A549 (cell line): ENCODE results near the gene LAMP1. TPM values are rescaled to one million over a fixed set of nuclear protein-coding genes. Genes with fewer than 3 reads are reported as not detected.
A peak's percentile ranks its signal among the peaks of the same experiment; 100 is the strongest.
"Not testable (repeated sequence)": the region's sequence is repeated elsewhere in the genome, so short reads cannot be mapped to it uniquely, and the experiment has no call there.

Experiments
- ATAC-seq, 2 experiments: fragments of 200-7000 bp in 1 of 2; fragments of >200 bp in 1 of 2; cut with Nextera tagmentation in 1 of 2; cut with Tn5 transposase in 1 of 2; 3 replicates each; pipeline versions ENCODE4 v1.8.0 to v1.9.1; 2018 to 2020; ENCODE audit warnings: mild to moderate bottlenecking in 1 of 2, moderate library complexity in 1 of 2
- CTCF ChIA-PET: fragments of 300-600 bp; sonication (Branson Sonifier 250); formaldehyde crosslinking; extraction: SDS; loops from one replicate; lab custom pipeline; 2021; ENCODE audit warnings: antibody characterized with exemption, inconsistent platforms; lab: Yijun Ruan, JAX
- POLR2A ChIA-PET: fragments of 350-600 bp; formaldehyde crosslinking; extraction: SDS; loops from one replicate; lab custom pipeline; 2021; ENCODE audit warnings: antibody characterized with exemption, inconsistent platforms; lab: Yijun Ruan, JAX
- DNase-seq, 2 experiments: peaks; one replicate each; pipeline versions ENCODE4 v3.0.0 to v3.0.0-alpha.2; 2011 to 2016; ENCODE audit warnings: low read depth in 1 of 2, low spot score in 1 of 2
- FAIRE-seq: peaks from 2 replicates; lab custom pipeline; 2011; peaks lifted over from hg19 to GRCh38; lab: Jason Lieb, UNC
- H3K27ac ChIP-seq, 2 experiments: fragments of >200 bp; sonication (Bioruptor Twin); formaldehyde crosslinking; 3 replicates each; pipeline ENCODE4 v1.5.1; 2016 to 2017
- H3K4me1 ChIP-seq: fragments of >200 bp; sonication (Bioruptor Twin); formaldehyde crosslinking; 3 replicates; pipeline ENCODE4 v1.6.1; 2016
- H3K4me2 ChIP-seq: fragments of >200 bp; sonication (Bioruptor Twin); formaldehyde crosslinking; 3 replicates; pipeline ENCODE4 v1.6.1; 2016
- H3K4me3 ChIP-seq: fragments of >200 bp; sonication (Bioruptor Twin); formaldehyde crosslinking; 3 replicates; pipeline ENCODE4 v1.5.1; 2016
- H3K9me3 ChIP-seq: fragments of >200 bp; sonication (Bioruptor Twin); formaldehyde crosslinking; 3 replicates; pipeline ENCODE4 v1.6.1; 2016
- BHLHE40 ChIP-seq: IDR thresholded peaks from 2 replicates; pipeline ENCODE4 v1.6.1; 2012; ENCODE audit warnings: low read depth, low read length, inconsistent platforms
- CHD2 ChIP-seq: fragments of 150-350 bp; IDR thresholded peaks from 2 replicates; pipeline ENCODE4 v1.6.1; 2014; ENCODE audit warnings: low read length; ENCODE audit not compliant: partially characterized antibody
- FOSL2 ChIP-seq, 2 experiments: fragments of 450-650 bp in 1 of 2; fragments of >200 bp in 1 of 2; sonication (Bioruptor Twin) in 1 of 2; formaldehyde crosslinking; IDR thresholded peaks; 2 replicates each; pipeline versions ENCODE4 v1.5.0 to v1.6.1; 2016 to 2020; ENCODE audit warnings: mild to moderate bottlenecking in 1 of 2, moderate library complexity in 1 of 2
- FOXS1 ChIP-seq: fragments of 250-450 bp; sonication (Bioruptor Pico); IDR thresholded peaks from 2 replicates; pipeline ENCODE4 v1.5.0; 2020; ENCODE audit warnings: mild to moderate bottlenecking, moderate library complexity
- HOXB5 ChIP-seq: fragments of 250-450 bp; sonication (Bioruptor Pico); IDR thresholded peaks from 2 replicates; pipeline ENCODE4 v1.5.0; 2020; ENCODE audit warnings: mild to moderate bottlenecking, moderate library complexity
- JUNB ChIP-seq: fragments of >200 bp; sonication (Bioruptor Twin); formaldehyde crosslinking; IDR thresholded peaks from 2 replicates; pipeline ENCODE4 v1.6.1; 2016
- KDM1A ChIP-seq: fragments of 200-600 bp; sonication (generic); IDR thresholded peaks from 2 replicates; pipeline ENCODE4 v1.6.1; 2016; ENCODE audit warnings: low read depth, mild to moderate bottlenecking
- KDM5A ChIP-seq: fragments of 200-600 bp; sonication (generic); IDR thresholded peaks from 2 replicates; pipeline ENCODE4 v1.6.1; 2016; ENCODE audit warnings: antibody characterized with exemption, mild to moderate bottlenecking
- MAZ ChIP-seq: fragments of 150-350 bp; IDR thresholded peaks from 2 replicates; pipeline ENCODE4 v1.6.1; 2014; ENCODE audit warnings: antibody characterized with exemption, low read depth, low read length, borderline replicate concordance
- NPAS2 ChIP-seq: fragments of 250-450 bp; sonication (Bioruptor Pico); IDR thresholded peaks from 2 replicates; pipeline ENCODE4 v1.8.0; 2022; ENCODE audit warnings: mild to moderate bottlenecking, moderate library complexity, borderline replicate concordance
- POLR2AphosphoS2 ChIP-seq: conservative IDR thresholded peaks from 2 replicates; pipeline ENCODE4 v1.6.1; 2012; ENCODE audit warnings: low read length, improper control_type of control experiment, inconsistent platforms
- RNF2 ChIP-seq: fragments of 200-600 bp; sonication (generic); IDR thresholded peaks from 2 replicates; pipeline ENCODE4 v1.6.1; 2016; ENCODE audit warnings: low read depth, mild to moderate bottlenecking, antibody characterized with exemption, moderate library complexity, borderline replicate concordance
- ZSCAN20 ChIP-seq: fragments of 250-450 bp; sonication (Bioruptor Pico); IDR thresholded peaks from 2 replicates; pipeline ENCODE4 v1.8.0; 2022; ENCODE audit warnings: mild to moderate bottlenecking, moderate library complexity
- WGBS: methylation state at CpG from one replicate; pipeline ENCODE4 v1.1.6; 2017; ENCODE audit errors: missing lambda C conversion rate; 5-methylcytosine and 5-hydroxymethylcytosine counted together
- polyA plus RNA-seq, 4 experiments: library from polyadenylated mRNA; depleted of rRNA in 3 of 4; stranded (reverse); fragments of >200 nt; fragmentation: RNase III in 1 of 4; extraction: RNeasy Plus Mini Kit Qiagen cat#74134 plus additional on column Dnase treatment in 1 of 4; gene quantifications; 2 replicates in 3 of 4; 3 replicates in 1 of 4; pipeline ENCODE4 v1.2.3, GENCODE V29; 2011 to 2017
- TF ChIP-seq, protein P1 (sequence below): fragments of >200 bp; sonication (Bioruptor Twin); formaldehyde crosslinking; IDR thresholded peaks from 3 replicates; pipeline ENCODE4 v1.6.1; 2016
- TF ChIP-seq, protein P2 (sequence below): IDR thresholded peaks from 2 replicates; pipeline ENCODE4 v1.6.1; 2012; ENCODE audit warnings: low read depth, borderline replicate concordance

The LAMP1 gene
- polyA plus RNA-seq, 2 of the 4 experiments (the other 2 are of a cell fraction) = 58.7 to 114 TPM

DNA sequence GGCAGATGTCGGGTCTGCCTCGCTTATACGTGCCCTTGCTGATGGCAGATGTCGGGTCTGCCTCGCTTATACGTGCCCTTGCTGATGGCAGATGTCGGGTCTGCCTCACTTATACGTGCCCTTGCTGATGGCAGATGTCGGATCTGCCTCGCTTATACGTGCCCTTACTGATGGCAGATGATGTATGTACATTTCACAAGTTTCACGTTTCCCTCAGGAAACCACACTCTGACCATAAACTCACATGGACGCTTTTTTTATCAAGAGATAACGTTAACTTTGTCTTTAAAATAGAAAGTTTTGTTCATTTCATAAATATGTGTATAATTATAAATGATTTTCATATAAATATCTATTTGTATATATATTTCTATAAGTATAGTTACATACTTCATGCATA, 34.0 kb upstream of the LAMP1 start:
- H3K9me3 ChIP-seq, H3K4me1 ChIP-seq, FAIRE-seq, ATAC-seq, CTCF ChIA-PET, H3K4me2 ChIP-seq, POLR2A ChIA-PET, H3K4me3 ChIP-seq, H3K27ac ChIP-seq, DNase-seq: not testable (repeated sequence)
- 96% methylated on average over 14 of the region's 14 CpGs for WGBS

DNA sequence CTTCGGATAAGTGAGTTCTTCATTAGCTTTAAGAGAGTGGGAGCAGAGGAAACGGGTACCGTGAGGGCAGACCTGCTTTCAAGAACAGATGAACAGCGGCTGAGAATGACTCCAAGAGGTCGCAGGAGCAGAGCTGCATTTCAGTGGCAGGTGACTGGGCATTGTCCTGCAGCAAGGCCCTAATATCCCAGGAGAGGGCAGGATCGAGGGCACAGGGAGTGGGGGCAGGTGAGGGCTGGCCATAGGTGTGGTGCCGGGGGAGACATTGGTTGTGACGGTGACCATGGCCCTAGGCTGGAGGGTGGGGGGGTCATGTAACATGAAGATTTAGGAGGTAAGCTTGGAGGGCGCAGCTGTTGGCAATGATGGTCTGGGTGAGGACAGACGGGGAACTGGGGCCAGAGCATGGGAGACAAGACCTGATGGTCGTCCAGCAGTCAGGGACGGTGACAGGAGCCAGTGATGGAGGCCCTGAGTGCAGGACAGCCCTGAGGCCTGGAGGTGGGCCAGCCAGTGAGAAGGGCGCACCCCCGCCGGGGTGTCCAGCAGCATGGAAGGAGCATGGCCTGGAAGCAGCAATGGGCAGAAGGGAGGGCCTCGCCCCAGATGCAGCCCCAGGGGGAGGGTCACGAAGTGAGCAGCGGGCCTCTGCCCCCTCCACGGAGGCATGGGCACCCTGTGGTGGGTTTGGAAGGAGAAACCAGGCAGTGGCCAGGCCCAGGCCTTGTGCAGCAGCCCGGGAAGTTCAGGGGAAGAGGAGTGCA, 29.2 kb upstream of the LAMP1 start:
- no peaks in the 10 kb centered on the region for H3K4me1 ChIP-seq
- ChIA-PET POLR2A (no interaction called here), CTCF (no interaction called here)
- WGBS = 93% methylated on average over 20 of the region's 20 CpGs
- no peak for TF ChIP-seq KDM5A
- TF ChIP-seq, protein P1, sequence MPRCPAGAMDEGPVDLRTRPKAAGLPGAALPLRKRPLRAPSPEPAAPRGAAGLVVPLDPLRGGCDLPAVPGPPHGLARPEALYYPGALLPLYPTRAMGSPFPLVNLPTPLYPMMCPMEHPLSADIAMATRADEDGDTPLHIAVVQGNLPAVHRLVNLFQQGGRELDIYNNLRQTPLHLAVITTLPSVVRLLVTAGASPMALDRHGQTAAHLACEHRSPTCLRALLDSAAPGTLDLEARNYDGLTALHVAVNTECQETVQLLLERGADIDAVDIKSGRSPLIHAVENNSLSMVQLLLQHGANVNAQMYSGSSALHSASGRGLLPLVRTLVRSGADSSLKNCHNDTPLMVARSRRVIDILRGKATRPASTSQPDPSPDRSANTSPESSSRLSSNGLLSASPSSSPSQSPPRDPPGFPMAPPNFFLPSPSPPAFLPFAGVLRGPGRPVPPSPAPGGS = no peak
- no peak for TF ChIP-seq NPAS2 (CRISPR knock-in tag)
- TF ChIP-seq FOXS1 (CRISPR knock-in tag) = no peak
- no peak for TF ChIP-seq JUNB
- no peak for TF ChIP-seq FOSL2 (IDR thresholded peaks at IDR 0.05)
- TF ChIP-seq FOSL2 (CRISPR knock-in tag; IDR thresholded peaks at IDR 0.05) = no peak
- TF ChIP-seq, protein P2, sequence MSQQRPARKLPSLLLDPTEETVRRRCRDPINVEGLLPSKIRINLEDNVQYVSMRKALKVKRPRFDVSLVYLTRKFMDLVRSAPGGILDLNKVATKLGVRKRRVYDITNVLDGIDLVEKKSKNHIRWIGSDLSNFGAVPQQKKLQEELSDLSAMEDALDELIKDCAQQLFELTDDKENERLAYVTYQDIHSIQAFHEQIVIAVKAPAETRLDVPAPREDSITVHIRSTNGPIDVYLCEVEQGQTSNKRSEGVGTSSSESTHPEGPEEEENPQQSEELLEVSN = no peak
- FAIRE-seq = no peak
- no peak overlapping the region for H3K27ac ChIP-seq
- no peak overlapping the region for H3K4me3 ChIP-seq
- no peak for DNase-seq
- H3K9me3 ChIP-seq = no peaks in the 10 kb centered on the region
- H3K4me2 ChIP-seq = no peak overlapping the region
- peak; percentile 34 to 45; a peak in 4 of 6 replicates for ATAC-seq

DNA sequence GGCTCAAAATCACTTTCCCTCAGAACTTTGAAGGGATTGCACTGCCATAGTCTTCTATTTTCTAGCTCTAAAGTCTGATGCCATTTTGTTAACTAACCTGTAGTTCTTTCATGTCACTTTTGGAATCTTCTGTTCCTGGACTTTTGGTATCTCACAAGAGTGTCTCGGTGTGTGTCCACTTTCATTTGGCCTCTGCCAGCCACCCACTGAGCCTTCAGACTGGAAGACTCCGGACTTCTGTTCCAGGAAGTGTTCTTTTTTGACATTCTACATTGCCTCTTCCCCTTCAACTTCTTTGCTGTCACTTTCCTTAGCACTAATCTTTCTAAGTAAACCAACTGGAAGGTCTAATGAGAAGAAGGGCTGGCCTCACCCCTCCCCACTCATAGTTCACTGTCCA, 25.0 kb upstream of the LAMP1 start:
- Histone ChIP-seq H3K9me3 (no peaks in the 10 kb centered on the region), H3K27ac (no peak overlapping the region)
- TF ChIP-seq MAZ (no peak), CHD2 (no peak), RNF2 (no peak), POLR2AphosphoS2 (no peak), HOXB5 (CRISPR knock-in tag) (no peak)
- TF ChIP-seq, all 56 proteins: peak for 0
- POLR2A ChIA-PET = interaction anchor here (0.6 kb wide), 1 partner anchor 14 kb away, joined by 4 read pairs; no protein-coding TSS in a partner anchor
- H3K4me2 ChIP-seq = no peak overlapping the region
- no peaks in the 10 kb centered on the region for H3K4me1 ChIP-seq
- H3K4me3 ChIP-seq = no peak overlapping the region
- ATAC-seq (no peak), DNase-seq (no peak), FAIRE-seq (no peak)
- 98% methylated on average over 2 of the region's 2 CpGs for WGBS
- CTCF ChIA-PET = no interaction called here

DNA sequence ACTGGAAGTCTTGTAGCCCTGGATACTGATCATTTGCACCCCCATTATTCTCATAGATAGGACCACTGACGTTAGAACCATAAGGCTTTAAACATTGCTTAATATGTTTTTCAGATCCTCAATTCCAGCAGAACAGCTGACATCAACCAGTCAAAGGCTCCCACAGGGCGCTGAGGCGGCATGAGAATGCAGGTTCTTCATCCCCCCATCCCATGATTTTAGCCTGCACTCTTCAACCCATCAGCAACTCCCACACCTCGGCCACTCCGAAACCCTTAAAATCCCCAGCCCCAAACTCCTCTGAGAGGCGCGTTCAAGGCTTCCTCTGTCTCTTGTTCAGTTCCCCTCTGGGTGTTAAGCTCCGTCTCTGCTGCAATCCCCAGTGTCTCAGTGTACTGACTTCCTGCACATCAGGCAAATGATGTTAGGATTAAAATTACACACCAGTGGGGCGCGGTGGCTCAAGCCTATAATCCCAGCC, 24.3 kb upstream of the LAMP1 start:
- TF ChIP-seq ZSCAN20 (CRISPR knock-in tag) = no peak
- no peak for TF ChIP-seq BHLHE40
- TF ChIP-seq KDM1A = no peak
- TF ChIP-seq, protein P2 = no peak
- no peak for TF ChIP-seq FOSL2 (IDR thresholded peaks at IDR 0.05)
- no peak for TF ChIP-seq FOSL2 (CRISPR knock-in tag; IDR thresholded peaks at IDR 0.05)

More for the DNA sequence above, 24.3 kb upstream of the LAMP1 start:
- DNase-seq (no peak), ATAC-seq (no peak), FAIRE-seq (no peak)
- no peak overlapping the region for H3K27ac ChIP-seq
- ChIA-PET POLR2A (no interaction called here), CTCF (interaction anchor here (0.6 to 0.7 kb wide), 2 partner anchors 12 to 75 kb away, joined by 3 read pairs; no protein-coding TSS in a partner anchor)
- WGBS = 97% methylated on average over 9 of the region's 10 CpGs
- H3K4me1 ChIP-seq = no peaks in the 10 kb centered on the region
- no peak overlapping the region for H3K4me2 ChIP-seq
- no peak overlapping the region for H3K4me3 ChIP-seq
- no peaks in the 10 kb centered on the region for H3K9me3 ChIP-seq
